ENCODE results near the gene NIPA2. TPM values are rescaled to one million over a fixed set of nuclear protein-coding genes. Genes with fewer than 3 reads are reported as not detected.

The NIPA2 gene
- total RNA-seq, 1 donor from 2014 or later: 103 TPM

GRCh38 chr15:22863356-22863755, 24.9 kb downstream of the NIPA2 start:
- TF ChIP-seq EZH2 (IDR thresholded peaks at IDR 0.05; ENCODE audit: insufficient read depth, low read length): no peak
- no peak for TF ChIP-seq CTCF (IDR thresholded peaks at IDR 0.05; ENCODE audit: insufficient read depth, low read depth, low read length)
- DNase-seq (ENCODE audit: low read depth) (no peak), FAIRE-seq (no peak)
- Histone ChIP-seq H3K4me1 (ENCODE audit: insufficient read depth, low read length) (peaks cover 5% of the 10 kb centered on the region), H2AFZ (ENCODE audit: low read depth, low read length) (no peak overlapping the region), H3K79me2 (ENCODE audit: insufficient read depth, low read length) (peaks cover 19% of the 10 kb centered on the region), H3K27ac (ENCODE audit: low read depth, low read length) (no peak overlapping the region), H3K9ac (ENCODE audit: low read length) (no peak overlapping the region), H3K9me3 (ENCODE audit: insufficient read depth, low read depth, low read length) (no peaks in the 10 kb centered on the region), H4K20me1 (ENCODE audit: insufficient read depth, low read length) (peaks cover 31% of the 10 kb centered on the region), H3K4me2 (ENCODE audit: low read length) (no peak overlapping the region), H3K4me3 (ENCODE audit: insufficient read depth, low read depth, low read length) (no peak overlapping the region), H3K36me3 (ENCODE audit: insufficient read depth, low read length) (peaks cover 34% of the 10 kb centered on the region), H3K27me3 (ENCODE audit: insufficient read depth, low read length) (no peaks in the 10 kb centered on the region)
- peaks cover 12% of the 10 kb centered on the region for H3K4me1 Mint-ChIP-seq (ENCODE audit: low read depth, unreplicated experiment)
- H3K36me3 Mint-ChIP-seq (ENCODE audit: low read depth, unreplicated experiment): peaks cover 20% of the 10 kb centered on the region
- no peak overlapping the region for H3K4me3 Mint-ChIP-seq (ENCODE audit: unreplicated experiment)
- no peak overlapping the region for H3K27ac Mint-ChIP-seq (ENCODE audit: unreplicated experiment)
- H3K9me3 Mint-ChIP-seq (ENCODE audit: unreplicated experiment): no peaks in the 10 kb centered on the region
- H3K27me3 Mint-ChIP-seq (ENCODE audit: low read depth, unreplicated experiment): no peaks in the 10 kb centered on the region

GRCh38 chr15:22866079-22866478, 27.6 kb downstream of the NIPA2 start:
- no peak overlapping the region for H3K27ac ChIP-seq (ENCODE audit: low read depth, low read length)
- Mint-ChIP-seq H3K27ac (ENCODE audit: unreplicated experiment) (peak overlapping the region; percentile 21), H3K27me3 (ENCODE audit: low read depth, unreplicated experiment) (no peaks in the 10 kb centered on the region), H3K9me3 (ENCODE audit: unreplicated experiment) (no peaks in the 10 kb centered on the region), H3K4me1 (ENCODE audit: low read depth, unreplicated experiment) (peaks cover 12% of the 10 kb centered on the region), H3K4me3 (ENCODE audit: unreplicated experiment) (no peak overlapping the region), H3K36me3 (ENCODE audit: low read depth, unreplicated experiment) (peaks cover 19% of the 10 kb centered on the region)
- H3K36me3 ChIP-seq (ENCODE audit: insufficient read depth, low read length): peaks cover 41% of the 10 kb centered on the region
- H3K9ac ChIP-seq (ENCODE audit: low read length): no peak overlapping the region
- peaks cover 5% of the 10 kb centered on the region for H3K4me1 ChIP-seq (ENCODE audit: insufficient read depth, low read length)
- DNase-seq (ENCODE audit: low read depth) (peak; percentile 82), FAIRE-seq (no peak)
- peaks cover 45% of the 10 kb centered on the region for H4K20me1 ChIP-seq (ENCODE audit: insufficient read depth, low read length)
- no peak overlapping the region for H2AFZ ChIP-seq (ENCODE audit: low read depth, low read length)
- H3K4me3 ChIP-seq (ENCODE audit: insufficient read depth, low read depth, low read length): no peak overlapping the region
- H3K79me2 ChIP-seq (ENCODE audit: insufficient read depth, low read length): peaks cover 19% of the 10 kb centered on the region
- no peaks in the 10 kb centered on the region for H3K9me3 ChIP-seq (ENCODE audit: insufficient read depth, low read depth, low read length)
- H3K4me2 ChIP-seq (ENCODE audit: low read length): peak overlapping the region; percentile 8
- TF ChIP-seq CTCF (IDR thresholded peaks at IDR 0.05; ENCODE audit: insufficient read depth, low read depth, low read length) (no peak), EZH2 (IDR thresholded peaks at IDR 0.05; ENCODE audit: insufficient read depth, low read length) (no peak)
- no peaks in the 10 kb centered on the region for H3K27me3 ChIP-seq (ENCODE audit: insufficient read depth, low read length)

GRCh38 chr15:22867886-22868285, 29.4 kb downstream of the NIPA2 start:
- no peak overlapping the region for H3K4me3 Mint-ChIP-seq (ENCODE audit: unreplicated experiment)
- Histone ChIP-seq H4K20me1 (ENCODE audit: insufficient read depth, low read length) (peaks cover 44% of the 10 kb centered on the region), H3K9ac (ENCODE audit: low read length) (no peak overlapping the region), H3K4me3 (ENCODE audit: insufficient read depth, low read depth, low read length) (no peak overlapping the region), H3K79me2 (ENCODE audit: insufficient read depth, low read length) (peaks cover 16% of the 10 kb centered on the region), H3K27ac (ENCODE audit: low read depth, low read length) (no peak overlapping the region), H3K9me3 (ENCODE audit: insufficient read depth, low read depth, low read length) (no peaks in the 10 kb centered on the region), H3K36me3 (ENCODE audit: insufficient read depth, low read length) (peaks cover 37% of the 10 kb centered on the region), H2AFZ (ENCODE audit: low read depth, low read length) (no peak overlapping the region), H3K4me1 (ENCODE audit: insufficient read depth, low read length) (peaks cover 8% of the 10 kb centered on the region), H3K27me3 (ENCODE audit: insufficient read depth, low read length) (no peaks in the 10 kb centered on the region), H3K4me2 (ENCODE audit: low read length) (no peak overlapping the region)
- no peak overlapping the region for H3K27ac Mint-ChIP-seq (ENCODE audit: unreplicated experiment)
- no peaks in the 10 kb centered on the region for H3K27me3 Mint-ChIP-seq (ENCODE audit: low read depth, unreplicated experiment)
- no peaks in the 10 kb centered on the region for H3K9me3 Mint-ChIP-seq (ENCODE audit: unreplicated experiment)
- peaks cover 23% of the 10 kb centered on the region for H3K36me3 Mint-ChIP-seq (ENCODE audit: low read depth, unreplicated experiment)
- FAIRE-seq (no peak), DNase-seq (ENCODE audit: low read depth) (no peak)
- H3K4me1 Mint-ChIP-seq (ENCODE audit: low read depth, unreplicated experiment): peaks cover 19% of the 10 kb centered on the region
- no peak for TF ChIP-seq EZH2 (IDR thresholded peaks at IDR 0.05; ENCODE audit: insufficient read depth, low read length)
- TF ChIP-seq CTCF (IDR thresholded peaks at IDR 0.05; ENCODE audit: insufficient read depth, low read depth, low read length): no peak

Data from astrocyte (in vitro differentiated cells and primary cell).